HG03460 (cell line): ENCODE results near the gene HRCT1.

ENCODE experiments used
- ATAC-seq: cut with Tn5 transposase; IDR thresholded peaks from one replicate; pipeline ENCODE4 v1.9.1; 2021; ENCODE audit not compliant: unreplicated experiment

HRCT1 gene

GRCh38 chr9:35940458-35941407 is 34.7 kb downstream of the HRCT1 start:
- ATAC-seq, result no peak

DNA sequence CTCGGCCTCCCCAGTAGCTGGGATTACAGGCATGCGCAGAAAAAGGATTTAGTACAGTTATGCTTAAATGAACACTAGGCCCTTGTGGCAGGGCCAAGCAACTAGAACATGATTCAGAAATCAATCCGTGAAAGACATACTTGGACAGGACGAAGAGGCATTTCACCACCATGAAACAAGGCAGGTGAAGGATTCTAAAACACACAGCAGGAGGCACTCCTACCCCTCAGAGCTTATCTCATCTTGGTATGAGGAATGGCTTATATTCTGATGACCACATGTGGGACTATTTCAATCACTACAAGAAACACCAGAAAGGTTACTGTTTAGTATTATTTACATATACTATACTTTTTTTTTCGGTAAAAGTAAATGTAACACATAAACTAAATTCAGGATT is 36.3 kb downstream of the HRCT1 start:
- ATAC-seq, result no peak

- no peak for ATAC-seq
Measured at GRCh38 chr9:35944173-35944572, 38.2 kb downstream of the HRCT1 start.

GRCh38 chr9:35944841-35945240 is 38.8 kb downstream of the HRCT1 start:
- no peak for ATAC-seq

DNA sequence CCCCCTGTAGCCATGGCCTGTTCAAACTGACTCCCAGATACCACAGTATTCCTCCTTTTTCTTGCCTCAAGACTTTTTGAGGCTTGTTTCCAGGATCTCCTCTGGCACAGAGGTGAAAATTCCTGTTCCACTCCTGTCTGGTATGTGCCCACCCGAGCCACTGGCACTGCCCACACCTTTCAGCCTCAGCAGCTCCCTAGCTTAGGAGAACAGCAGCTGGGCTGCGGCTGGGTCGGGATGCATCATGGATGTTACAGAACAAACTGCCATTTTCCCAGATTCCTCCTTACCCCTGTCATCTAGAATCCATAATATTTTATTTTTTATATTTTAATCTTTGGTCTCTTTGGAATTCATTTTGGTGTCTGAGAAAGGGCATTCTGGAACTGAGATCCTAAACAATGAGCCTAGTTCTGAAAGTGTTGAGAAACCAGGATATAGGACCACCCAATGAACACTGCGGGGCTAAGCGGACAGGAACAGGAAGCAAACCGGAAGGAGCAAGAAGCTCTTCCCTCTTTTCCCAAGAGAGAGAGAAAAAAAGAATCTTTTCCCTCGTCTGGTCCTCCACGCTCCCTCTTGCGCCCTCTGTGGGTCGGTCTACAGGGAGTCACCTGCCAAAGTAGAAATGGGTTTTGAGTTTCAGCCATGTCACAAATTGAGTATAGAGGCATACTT is 39.5 kb downstream of the HRCT1 start:
- no peak for ATAC-seq

DNA sequence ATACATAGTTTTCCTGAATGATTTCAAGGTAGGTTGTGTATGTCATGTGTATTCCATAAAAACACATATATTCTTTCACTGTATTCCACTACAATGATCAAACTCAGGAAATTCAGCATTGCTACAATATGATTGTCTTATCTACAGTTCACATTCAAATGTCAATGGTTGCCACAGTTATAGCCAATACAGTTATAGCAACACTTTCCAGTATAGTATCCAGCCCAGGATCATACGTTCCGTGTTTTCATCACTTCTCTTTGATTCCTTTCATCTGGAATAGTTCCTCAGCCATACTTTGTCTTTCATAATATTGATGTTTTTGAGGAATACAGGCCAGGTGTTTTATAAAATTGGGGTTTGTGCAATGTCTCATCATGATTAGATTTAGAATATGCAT is 42.4 kb downstream of the HRCT1 start:
- no peak for ATAC-seq

DNA sequence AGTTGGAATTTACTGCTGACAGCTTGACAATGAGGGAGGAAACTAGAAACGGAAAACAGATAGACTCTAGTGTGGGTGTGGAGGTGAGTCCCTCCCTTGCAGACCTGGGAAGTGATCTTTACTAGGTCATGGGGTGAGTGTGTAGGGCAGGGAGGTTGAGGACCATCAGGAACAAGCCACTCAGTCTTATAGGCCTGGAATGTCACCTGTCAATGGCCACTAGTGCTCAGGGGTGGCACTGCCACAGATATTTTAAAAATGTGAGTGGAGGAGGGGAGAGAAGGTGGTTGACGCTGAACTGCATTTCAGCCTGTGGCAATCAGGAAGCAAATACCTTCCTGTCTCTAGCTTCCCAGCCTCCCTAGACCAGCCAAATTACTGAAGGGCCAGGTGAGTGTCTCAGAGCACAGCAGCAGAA is 42.9 kb downstream of the HRCT1 start:
- no peak for ATAC-seq

DNA sequence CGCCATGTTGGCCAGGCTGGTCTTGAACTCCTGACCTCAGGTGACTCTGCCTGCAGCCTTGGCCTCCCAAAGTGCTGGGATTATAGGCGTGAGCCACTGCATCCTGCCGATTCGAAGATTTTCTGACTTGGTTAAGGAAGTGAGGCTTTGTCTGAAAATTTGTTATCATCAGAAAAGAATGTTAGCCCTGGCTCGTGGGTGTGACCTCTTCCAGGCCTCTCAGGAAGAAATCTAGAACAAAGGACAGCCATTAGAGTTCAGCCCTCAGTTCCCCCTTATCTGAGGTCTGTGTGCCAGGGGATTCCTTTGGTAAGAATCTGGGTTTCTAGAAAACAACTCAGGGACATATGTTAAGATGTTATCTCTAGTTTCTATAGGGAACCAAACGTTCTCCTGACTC is 45.7 kb downstream of the HRCT1 start:
- ATAC-seq, result no peak

DNA sequence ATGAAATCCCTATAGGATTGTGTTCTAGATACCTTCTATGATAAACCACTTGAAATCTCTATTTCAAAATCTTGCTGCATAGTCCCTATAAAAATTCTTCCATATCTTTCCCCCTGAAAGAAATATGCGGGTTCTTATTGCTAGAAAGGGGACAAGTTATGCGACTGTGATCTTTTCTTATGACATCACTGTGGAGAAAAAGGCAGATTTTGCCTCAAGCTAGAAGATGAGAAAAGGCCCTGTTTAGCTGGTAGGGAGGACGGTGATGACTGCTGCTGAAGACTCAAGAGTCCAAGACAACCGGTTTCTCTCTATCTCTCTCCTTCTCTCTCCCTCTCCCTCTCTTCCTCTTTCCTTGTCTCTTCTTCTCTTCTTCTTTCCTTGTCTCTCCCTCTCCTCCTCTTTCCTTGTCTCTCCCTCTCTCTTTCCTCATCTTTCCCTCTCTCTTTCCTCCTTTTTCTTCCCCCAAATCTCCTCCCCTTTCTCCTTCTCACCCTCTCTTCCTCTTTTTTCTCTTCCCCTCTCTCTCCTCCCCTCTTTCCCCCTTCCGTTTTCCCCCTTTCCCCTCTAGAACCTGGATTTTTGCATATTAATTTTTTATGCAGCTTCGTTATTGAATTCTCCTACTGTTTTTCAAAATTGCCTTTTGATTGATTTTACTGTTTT is 46.7 kb downstream of the HRCT1 start:
- no peak for ATAC-seq

DNA sequence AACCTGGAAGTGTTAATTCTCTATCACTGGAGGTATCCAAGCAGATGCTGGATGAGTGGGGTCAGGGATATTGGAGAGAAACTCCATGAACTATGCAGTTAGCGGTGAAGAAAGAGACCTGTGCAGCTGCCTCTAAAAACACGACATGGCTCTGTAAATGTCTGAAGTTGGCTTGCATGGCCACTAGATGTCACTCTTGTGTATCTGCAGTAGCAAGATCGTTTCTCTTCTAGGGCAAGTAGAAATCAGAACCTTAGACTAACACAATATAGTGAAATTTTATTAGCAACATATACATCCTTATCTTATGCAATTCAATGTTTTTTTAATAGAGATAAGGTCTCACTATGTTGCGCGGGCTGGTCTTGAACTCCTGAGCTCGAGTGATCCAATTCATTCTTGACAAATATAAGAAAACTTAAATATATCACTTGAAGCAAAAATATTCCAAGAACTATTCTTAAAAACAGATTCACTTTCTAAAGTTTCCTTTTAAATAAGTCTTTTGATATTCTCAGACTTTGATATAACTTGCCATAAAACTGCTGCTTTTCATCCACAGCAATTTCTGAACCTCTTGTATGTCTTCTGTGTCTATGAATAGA is 49.0 kb downstream of the HRCT1 start:
- ATAC-seq, result no peak

DNA sequence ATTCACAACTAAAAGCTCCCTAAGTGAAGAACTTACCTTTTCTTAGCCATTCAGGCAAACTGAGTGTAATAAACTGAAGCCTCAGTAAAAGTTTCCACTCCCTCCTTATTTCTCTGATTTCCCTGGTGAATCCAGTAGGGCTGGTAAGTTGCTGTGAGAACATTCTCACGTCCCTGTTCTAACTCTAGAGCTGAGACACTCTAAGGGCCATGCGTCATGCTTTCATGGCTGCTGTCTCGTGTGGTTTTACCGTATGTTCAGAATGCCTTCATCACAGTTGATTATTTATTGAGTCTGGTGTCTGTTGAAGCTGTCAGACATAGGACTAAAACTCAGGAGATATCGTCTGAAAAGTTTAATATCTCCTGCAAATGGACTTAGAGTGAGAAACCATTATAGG is 50.6 kb downstream of the HRCT1 start:
- no peak for ATAC-seq
